Breast epithelium (tissue), 3 donors: ENCODE results near the gene ZFHX2.

Experiments
- CTCF ChIP-seq, 3 donors: fragments of 450-650 bp; IDR thresholded peaks; one replicate each; pipeline ENCODE4 v1.5.1; 2016 to 2017; ENCODE audit warnings: antibody characterized with exemption in 3 of 3, mild to moderate bottlenecking in 3 of 3, moderate library complexity in 3 of 3
- POLR2A ChIP-seq: fragments of 450-650 bp; IDR thresholded peaks from one replicate; pipeline ENCODE4 v1.6.1; 2016; ENCODE audit warnings: antibody characterized with exemption, mild to moderate bottlenecking, moderate library complexity
- POLR2AphosphoS5 ChIP-seq, 3 donors: sonication (generic); formaldehyde crosslinking; IDR thresholded peaks; one replicate each; pipeline ENCODE4 v1.6.1; 2017; ENCODE audit warnings: antibody characterized with exemption in 3 of 3

- TF ChIP-seq CTCF (IDR thresholded peaks at IDR 0.05) (no peak), POLR2A (no peak), POLR2AphosphoS5 (IDR thresholded peaks at IDR 0.05) (no peak)
These were observed 5.7 kb downstream of the ZFHX2 start for GRCh38 chr14:23545740-23546365.
